GM12891 (cell line): ENCODE measurements around the gene TPP2. TPM values are rescaled to one million over a fixed set of nuclear protein-coding genes. Genes with fewer than 3 reads are reported as not detected.
A peak's percentile ranks its signal among the peaks of the same experiment; 100 is the strongest.

Experiments
- DNase-seq: peaks from one replicate; pipeline ENCODE4 v3.0.0; 2011; ENCODE audit warnings: low spot score; ENCODE audit not compliant: insufficient read length
- FAIRE-seq: peaks from 2 replicates; lab custom pipeline; 2011; peaks lifted over from hg19 to GRCh38; lab: Jason Lieb, UNC
- PAX5 ChIP-seq: IDR thresholded peaks from 2 replicates; pipeline ENCODE4 v1.6.1; 2011; ENCODE audit warnings: low read length, moderate library complexity, mild to moderate bottlenecking; ENCODE audit not compliant: insufficient read depth, severe bottlenecking
- POLR2A ChIP-seq: IDR thresholded peaks from 2 replicates; pipeline ENCODE4 v1.6.1; 2011; ENCODE audit warnings: low read depth, low read length, control low read depth
- POLR2AphosphoS5 ChIP-seq: IDR thresholded peaks from 2 replicates; pipeline ENCODE4 v1.6.1; 2011; ENCODE audit warnings: low read depth, low read length, control low read depth
- POU2F2 ChIP-seq: IDR thresholded peaks from 2 replicates; pipeline ENCODE4 v1.6.1; 2011; ENCODE audit warnings: low read depth, mild to moderate bottlenecking, control low read depth, low read length, moderate library complexity
- SPI1 ChIP-seq: IDR thresholded peaks from 2 replicates; pipeline ENCODE4 v1.6.1; 2011; ENCODE audit warnings: low read depth, low read length, control low read depth
- TAF1 ChIP-seq: IDR thresholded peaks from 2 replicates; pipeline ENCODE4 v1.6.1; 2011; ENCODE audit warnings: low read depth, low read length, control low read depth
- polyA plus RNA-seq: library from polyadenylated mRNA; unstranded; fragments of >200 nt; gene quantifications from one replicate; pipeline ENCODE4 v1.2.1, GENCODE V29; 2012; ENCODE audit warnings: low read depth, missing spikeins, inconsistent platforms; ENCODE audit not compliant: missing spikeins

The TPP2 gene
- 33.3 TPM for polyA plus RNA-seq

DNA sequence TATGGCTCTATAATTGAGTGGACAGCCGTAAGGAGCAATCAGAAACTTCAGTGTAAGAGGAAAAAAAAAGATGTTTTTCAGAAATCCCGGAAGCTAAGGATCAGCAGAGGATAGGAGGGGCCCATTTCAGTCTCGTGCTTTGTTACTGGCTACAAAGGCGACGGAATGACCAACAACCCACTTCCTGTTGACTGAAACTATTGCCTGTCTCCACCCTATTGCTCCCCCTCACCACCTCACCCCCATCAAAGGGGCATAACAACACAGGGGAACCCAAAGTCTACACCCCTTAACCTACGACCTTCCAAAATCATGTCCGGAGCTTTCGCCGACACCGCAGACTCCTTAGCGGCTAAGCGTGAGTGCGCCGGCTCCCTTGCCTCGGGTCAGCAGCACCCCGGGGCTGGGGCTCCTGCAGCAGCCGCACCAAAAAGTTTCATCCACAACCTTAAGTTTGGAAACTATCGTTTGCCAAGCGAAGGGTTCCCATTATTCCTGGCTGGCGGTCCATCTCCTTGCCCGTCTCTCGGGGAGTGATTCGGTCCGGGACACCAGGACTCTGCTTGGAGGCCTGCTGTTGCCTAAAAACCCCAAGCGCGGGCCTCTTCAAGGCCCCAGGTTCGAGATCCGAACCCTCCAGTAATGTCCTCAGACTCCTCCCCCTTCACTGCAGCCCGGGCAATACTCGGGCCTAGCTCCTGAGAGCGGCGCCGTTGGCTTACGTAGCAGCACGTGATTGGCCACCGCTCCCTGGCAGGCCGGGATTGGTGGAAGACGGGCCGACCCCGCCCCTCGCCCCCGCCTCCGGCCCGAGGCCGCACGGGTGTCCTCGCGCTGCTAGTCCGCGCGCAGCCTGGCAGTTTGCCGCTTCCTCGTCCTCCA lies at the start of gene TPP2:
TSS of gene TPP2 (plus strand) at position 840 of the 882 bp plus-strand sequence. CDS start 53 bp downstream, outside the sequence.
- DNase-seq: peak; percentile 95

DNA sequence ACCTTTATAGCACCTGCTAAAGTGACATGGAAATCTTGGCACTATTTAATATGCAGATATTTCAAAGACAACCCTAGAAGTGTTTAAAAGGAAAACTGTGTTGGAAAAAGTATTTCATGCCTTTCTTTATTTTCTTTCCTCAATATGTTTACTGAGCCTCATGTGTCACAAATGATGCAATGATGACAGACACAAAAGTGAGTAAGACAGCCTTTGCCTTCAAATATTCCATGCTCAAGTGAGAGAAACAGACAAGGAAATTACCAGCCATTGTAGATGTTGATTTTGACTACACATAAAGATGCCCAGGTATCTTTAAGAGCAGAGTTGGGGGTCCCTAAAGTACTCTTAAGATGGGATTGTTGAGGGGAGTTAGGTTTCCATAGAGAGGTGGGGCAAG lies 48.0 kb upstream of the TPP2 start:
- FAIRE-seq (no peak), DNase-seq (no peak)
- TF ChIP-seq TAF1: no peak
- no peak for TF ChIP-seq POU2F2
- TF ChIP-seq POLR2AphosphoS5: no peak
- no peak for TF ChIP-seq POLR2A
- no peak for TF ChIP-seq PAX5

More for the DNA sequence above, at the start of gene TPP2:
- FAIRE-seq: peak; percentile 100
- TF ChIP-seq PAX5 (no peak), POU2F2 (no peak; the same call in 1 of the 2 replicates), POLR2AphosphoS5 (peak; percentile 84), POLR2A (peak; percentile 89), SPI1 (peak; percentile 73), TAF1 (peak; percentile 90)

DNA sequence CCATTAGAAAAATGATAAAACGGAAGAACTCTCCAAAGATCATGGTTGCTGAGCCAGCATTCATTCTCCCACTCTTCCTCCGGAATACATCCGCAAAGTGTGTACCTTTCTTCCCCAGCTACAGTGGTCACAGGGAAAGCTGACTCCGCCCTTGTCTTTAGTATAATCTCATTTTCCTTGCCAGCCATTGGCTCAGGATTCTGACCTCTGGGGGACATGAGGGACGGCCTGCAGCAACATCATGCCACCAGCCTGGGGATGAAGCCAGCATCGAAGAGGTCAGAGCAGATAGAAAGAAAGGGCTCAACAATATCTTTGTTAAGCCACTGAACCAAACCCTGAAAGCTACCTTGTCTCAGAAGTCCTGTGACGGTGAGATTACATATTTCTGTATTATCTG lies 46.3 kb upstream of the TPP2 start:
- no peak for TF ChIP-seq POLR2A
- FAIRE-seq: no peak
- DNase-seq: no peak

DNA sequence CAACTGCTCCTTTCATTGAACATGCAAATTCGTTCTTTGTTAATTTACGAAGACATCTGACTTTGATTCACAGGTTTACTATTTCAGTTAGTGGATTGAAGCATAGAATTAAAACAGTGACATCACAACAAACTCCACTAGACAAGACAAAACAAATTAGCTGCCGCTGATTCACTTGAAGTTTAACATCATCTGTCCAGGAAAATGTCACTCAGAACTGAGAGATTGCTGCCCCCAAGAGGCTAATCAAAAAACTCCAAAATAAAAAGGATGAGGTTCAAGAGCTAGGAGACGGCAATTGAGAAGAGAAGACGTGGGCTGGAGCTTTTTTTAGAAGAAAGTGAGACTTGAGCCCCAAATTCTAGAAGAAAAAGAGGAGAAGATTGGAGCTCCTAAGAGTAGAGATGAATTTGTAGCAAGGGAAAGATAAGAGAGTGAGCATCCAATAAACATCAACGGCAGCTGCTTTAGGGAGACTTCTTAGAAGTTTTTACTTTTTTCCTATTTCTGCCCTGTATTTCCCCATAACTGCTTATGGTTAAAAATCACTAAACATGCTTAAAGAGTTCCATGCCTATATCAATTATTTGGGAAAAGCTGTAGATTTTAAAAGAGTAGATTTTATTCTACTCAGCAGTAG lies 40.8 kb upstream of the TPP2 start:
- FAIRE-seq (peak; percentile 9), DNase-seq (peak; percentile 7)
- TF ChIP-seq PAX5 (no peak), POLR2AphosphoS5 (no peak), POU2F2 (no peak), TAF1 (no peak), SPI1 (no peak), POLR2A (no peak)

DNA sequence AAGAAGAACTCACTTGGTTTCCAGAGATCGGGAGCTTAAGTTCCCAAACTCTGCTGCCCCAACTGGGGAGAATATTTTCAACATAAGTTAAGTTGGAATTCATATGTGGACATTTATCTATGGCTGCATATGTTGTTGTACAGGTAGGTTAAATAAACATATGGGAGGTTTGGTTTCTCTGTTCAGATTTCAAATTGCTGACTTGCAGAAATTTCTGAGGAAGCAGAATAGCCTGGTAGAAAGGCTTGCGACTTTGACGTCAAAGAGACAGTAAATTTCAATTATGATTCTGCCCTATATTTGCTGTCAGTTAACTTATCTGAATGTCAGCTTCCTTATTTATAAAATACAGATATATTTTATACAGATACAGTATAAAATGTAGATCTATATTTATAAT lies 40.0 kb upstream of the TPP2 start:
- no peak for TF ChIP-seq TAF1
- no peak for TF ChIP-seq POU2F2
- no peak for TF ChIP-seq POLR2AphosphoS5
- no peak for TF ChIP-seq PAX5
- no peak for TF ChIP-seq POLR2A
- no peak for TF ChIP-seq SPI1
- FAIRE-seq (no peak), DNase-seq (no peak)

DNA sequence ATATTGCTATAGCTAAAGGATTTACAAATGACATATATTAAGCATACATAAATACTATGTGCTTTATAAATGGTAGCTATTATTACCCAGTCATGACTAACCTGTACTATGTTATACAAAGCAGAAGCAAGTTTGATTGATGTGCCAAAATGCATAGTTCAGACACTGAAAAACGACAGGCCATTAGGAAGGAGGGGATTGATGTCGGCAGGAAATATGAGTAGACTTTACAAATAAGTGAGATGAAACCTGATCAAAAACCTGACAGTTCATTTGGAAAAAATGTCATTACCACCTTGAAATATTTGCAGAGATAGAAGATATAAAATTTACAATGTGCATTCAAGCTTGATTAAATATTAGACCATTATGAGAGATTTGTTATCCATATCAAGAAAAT lies 38.8 kb upstream of the TPP2 start:
- DNase-seq (no peak), FAIRE-seq (no peak)
- no peak for TF ChIP-seq POLR2AphosphoS5
- TF ChIP-seq TAF1: no peak

- FAIRE-seq: no peak
These were observed 34.9 kb upstream of the TPP2 start for GRCh38 chr13:102561933-102562332.

GRCh38 chr13:102563267-102563666 lies 33.5 kb upstream of the TPP2 start:
- FAIRE-seq (no peak), DNase-seq (no peak)
- TF ChIP-seq POLR2A (no peak), PAX5 (no peak), SPI1 (no peak), POU2F2 (no peak), TAF1 (no peak), POLR2AphosphoS5 (no peak)

More at GRCh38 chr13:102561933-102562332, 34.9 kb upstream of the TPP2 start:
- no peak for DNase-seq
- TF ChIP-seq PAX5: no peak
- TF ChIP-seq POLR2AphosphoS5: no peak
- TF ChIP-seq SPI1: no peak
- no peak for TF ChIP-seq POU2F2
- TF ChIP-seq TAF1: no peak
- TF ChIP-seq POLR2A: no peak

DNA sequence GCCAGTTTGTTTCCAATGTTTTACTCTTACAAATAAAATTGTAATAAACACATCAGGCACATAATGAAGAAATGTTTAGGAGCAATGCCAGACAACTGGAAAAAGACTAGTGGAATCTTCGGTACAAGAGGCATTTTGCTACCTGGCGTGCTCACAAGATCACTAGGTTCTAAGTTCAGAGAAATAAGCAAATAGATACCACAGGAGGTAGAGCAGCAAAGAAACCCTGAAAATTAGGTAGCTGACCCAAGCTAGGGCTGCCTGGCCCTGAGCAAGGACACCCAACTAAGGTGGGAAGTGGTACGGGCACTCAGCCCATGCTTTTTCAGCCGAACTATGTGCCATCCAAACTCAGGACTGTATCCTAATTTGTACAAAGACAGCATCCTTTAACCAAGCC lies 32.2 kb upstream of the TPP2 start:
- FAIRE-seq (no peak), DNase-seq (no peak)
- TF ChIP-seq POLR2AphosphoS5: no peak
- TF ChIP-seq POU2F2: no peak
- no peak for TF ChIP-seq POLR2A
- no peak for TF ChIP-seq SPI1
- no peak for TF ChIP-seq TAF1

- FAIRE-seq: no peak
- no peak for TF ChIP-seq POLR2AphosphoS5
- DNase-seq: no peak
These were observed 30.3 kb upstream of the TPP2 start for GRCh38 chr13:102566513-102566912.
